ENCODE measurements around the gene HIGD2A.

The HIGD2A gene

GRCh38 chr5:176388444-176389134, at the start of gene HIGD2A, which contains the start of gene NOP16:
Gene HIGD2A, plus strand, starts transcription at chr5:176388751. Its CDS starts 69 bp downstream, at chr5:176388820.
Gene NOP16, minus strand, starts transcription at chr5:176388598. Its CDS starts 59 bp downstream, at chr5:176388539.
- peak; percentile 98 for DNase-seq (ENCODE audit: low read depth in 2 of 2)

GRCh38 chr5:176339304-176339703, 49.2 kb upstream of the HIGD2A start:
- no peak for DNase-seq (ENCODE audit: low read depth in 2 of 2)

- no peak for DNase-seq (ENCODE audit: low read depth in 2 of 2)
Measured at GRCh38 chr5:176341325-176342157, 47.0 kb upstream of the HIGD2A start.

- DNase-seq (ENCODE audit: low read depth in 2 of 2) = no peak
Measured at GRCh38 chr5:176342158-176342483, 46.4 kb upstream of the HIGD2A start.

GRCh38 chr5:176342766-176343458, 45.6 kb upstream of the HIGD2A start:
- DNase-seq (ENCODE audit: low read depth in 2 of 2) = no peak

- DNase-seq (ENCODE audit: low read depth in 2 of 2) = no peak
Measured at GRCh38 chr5:176350416-176350815, 38.1 kb upstream of the HIGD2A start.

GRCh38 chr5:176352116-176352878, 36.3 kb upstream of the HIGD2A start:
- no peak for DNase-seq (ENCODE audit: low read depth in 2 of 2)

GRCh38 chr5:176353533-176353932, 35.0 kb upstream of the HIGD2A start:
- no peak for DNase-seq (ENCODE audit: low read depth in 2 of 2)

GRCh38 chr5:176355400-176356178, 33.0 kb upstream of the HIGD2A start:
- DNase-seq (ENCODE audit: low read depth in 2 of 2) = no peak

- DNase-seq (ENCODE audit: low read depth in 2 of 2) = no peak
Measured at GRCh38 chr5:176356179-176356566, 32.4 kb upstream of the HIGD2A start.

- no peak for DNase-seq (ENCODE audit: low read depth in 2 of 2)
Measured at GRCh38 chr5:176359658-176360057, 28.9 kb upstream of the HIGD2A start.

GRCh38 chr5:176360894-176361436, 27.6 kb upstream of the HIGD2A start:
- no peak for DNase-seq (ENCODE audit: low read depth in 2 of 2)

GRCh38 chr5:176361437-176362232, 26.9 kb upstream of the HIGD2A start, which contains the start of gene KIAA1191:
Gene KIAA1191, minus strand, starts transcription at chr5:176361764. Its CDS starts 2,256 bp downstream, at chr5:176359508.
- peak; percentile 67 to 70 for DNase-seq (ENCODE audit: low read depth in 2 of 2)

- DNase-seq (ENCODE audit: low read depth in 2 of 2) = no peak
Measured at GRCh38 chr5:176362233-176362490, 26.4 kb upstream of the HIGD2A start.

- no peak for DNase-seq (ENCODE audit: low read depth in 2 of 2)
Measured at GRCh38 chr5:176364765-176365350, 23.7 kb upstream of the HIGD2A start.

GRCh38 chr5:176365351-176366231, 23.0 kb upstream of the HIGD2A start, which contains the start of gene ARL10:
Gene ARL10, plus strand, starts transcription at chr5:176365487. Its CDS starts 77 bp downstream, at chr5:176365564.
- peak; percentile 30 to 36 for DNase-seq (ENCODE audit: low read depth in 2 of 2)

- DNase-seq (ENCODE audit: low read depth in 2 of 2) = no peak
Measured at GRCh38 chr5:176366232-176366894, 22.2 kb upstream of the HIGD2A start.

GRCh38 chr5:176368726-176369125, 19.8 kb upstream of the HIGD2A start:
- DNase-seq (ENCODE audit: low read depth in 2 of 2) = no peak
